DMS53 treated with DMSO at 0.1 percent for 48 hours (cell line): Measurements from ENCODE around the gene SORCS2.

ENCODE experiments used
- DNase-seq: peaks from one replicate; lab custom pipeline; 2025; ENCODE audit not compliant: unreplicated experiment; lab: John Stamatoyannopoulos, UW

Gene SORCS2

GRCh38 chr4:7535619-7536018, 343.3 kb downstream of the SORCS2 start:
- no peak for DNase-seq

- DNase-seq: no peak
Observed at GRCh38 chr4:7536876-7537275, 344.5 kb downstream of the SORCS2 start.

- DNase-seq: no peak
Observed at GRCh38 chr4:7537853-7538400, 345.6 kb downstream of the SORCS2 start.

- DNase-seq: no peak
Observed at GRCh38 chr4:7538518-7538917, 346.2 kb downstream of the SORCS2 start.

GRCh38 chr4:7539186-7539585, 346.8 kb downstream of the SORCS2 start:
- DNase-seq: no peak

- no peak for DNase-seq
Observed at GRCh38 chr4:7539659-7540058, 347.3 kb downstream of the SORCS2 start.

- DNase-seq: no peak
Observed at GRCh38 chr4:7540206-7540605, 347.9 kb downstream of the SORCS2 start.

GRCh38 chr4:7540654-7541413, 348.5 kb downstream of the SORCS2 start:
- DNase-seq: no peak

GRCh38 chr4:7541414-7541810, 349.1 kb downstream of the SORCS2 start:
- DNase-seq: no peak

GRCh38 chr4:7542781-7543180, 350.4 kb downstream of the SORCS2 start:
- no peak for DNase-seq

GRCh38 chr4:7546152-7546808, 353.9 kb downstream of the SORCS2 start:
- DNase-seq: no peak

GRCh38 chr4:7546809-7547367, 354.6 kb downstream of the SORCS2 start:
- DNase-seq: no peak

GRCh38 chr4:7547368-7548040, 355.2 kb downstream of the SORCS2 start:
- DNase-seq: no peak

GRCh38 chr4:7549866-7550265, 357.5 kb downstream of the SORCS2 start:
- no peak for DNase-seq

- DNase-seq: no peak
Observed at GRCh38 chr4:7552466-7552865, 360.1 kb downstream of the SORCS2 start.

GRCh38 chr4:7553280-7553679, 360.9 kb downstream of the SORCS2 start:
- no peak for DNase-seq

GRCh38 chr4:7554905-7555304, 362.6 kb downstream of the SORCS2 start:
- no peak for DNase-seq

GRCh38 chr4:7556558-7556957, 364.2 kb downstream of the SORCS2 start:
- no peak for DNase-seq

- DNase-seq: no peak
Observed at GRCh38 chr4:7557456-7557855, 365.1 kb downstream of the SORCS2 start.

- DNase-seq: no peak
Observed at GRCh38 chr4:7558436-7558835, 366.1 kb downstream of the SORCS2 start.

- no peak for DNase-seq
Observed at GRCh38 chr4:7559316-7559715, 367.0 kb downstream of the SORCS2 start.
